Type B pancreatic cell (in vitro differentiated cells): Measurements from ENCODE around the gene DPP8. TPM values are rescaled to one million over a fixed set of nuclear protein-coding genes. Genes with fewer than 3 reads are reported as not detected.

Experiments used
- DNase-seq: peaks from one replicate; pipeline ENCODE4 v3.0.0; 2021; ENCODE audit warnings: mixed read lengths; ENCODE audit not compliant: unreplicated experiment; ENCODE audit errors: extremely low spot score
- H3K27ac Mint-ChIP-seq: 2 replicates; pipeline ENCODE4 v1.8.0; 2021; ENCODE audit warnings: mild to moderate bottlenecking, mixed read lengths
- H3K27me3 Mint-ChIP-seq: 2 replicates; pipeline ENCODE4 v1.8.0; 2021; ENCODE audit warnings: mixed read lengths
- H3K36me3 Mint-ChIP-seq: 2 replicates; pipeline ENCODE4 v1.8.0; 2021; ENCODE audit warnings: mixed read lengths
- H3K4me1 Mint-ChIP-seq: one replicate; pipeline ENCODE4 v1.8.0; 2021; ENCODE audit warnings: mixed read lengths; ENCODE audit not compliant: unreplicated experiment
- H3K4me3 Mint-ChIP-seq: 2 replicates; pipeline ENCODE4 v1.8.0; 2021; ENCODE audit warnings: mild to moderate bottlenecking, mixed read lengths
- H3K9me3 Mint-ChIP-seq: 2 replicates; pipeline ENCODE4 v1.8.0; 2021; ENCODE audit warnings: mixed read lengths
- total RNA-seq: library from RNA; stranded (reverse); gene quantifications from 2 replicates; pipeline ENCODE4 v1.2.1, GENCODE V29; 2021; ENCODE audit warnings: low replicate concordance
- TF ChIP-seq, protein P1 (sequence below): fragments of 200-600 bp; sonication (generic); conservative IDR thresholded peaks from 2 replicates; pipeline ENCODE4 v1.5.0; 2021; ENCODE audit warnings: antibody characterized with exemption, mild to moderate bottlenecking

The DPP8 gene
- total RNA-seq, 1 donor from 2014 or later: 25.0 TPM

DNA sequence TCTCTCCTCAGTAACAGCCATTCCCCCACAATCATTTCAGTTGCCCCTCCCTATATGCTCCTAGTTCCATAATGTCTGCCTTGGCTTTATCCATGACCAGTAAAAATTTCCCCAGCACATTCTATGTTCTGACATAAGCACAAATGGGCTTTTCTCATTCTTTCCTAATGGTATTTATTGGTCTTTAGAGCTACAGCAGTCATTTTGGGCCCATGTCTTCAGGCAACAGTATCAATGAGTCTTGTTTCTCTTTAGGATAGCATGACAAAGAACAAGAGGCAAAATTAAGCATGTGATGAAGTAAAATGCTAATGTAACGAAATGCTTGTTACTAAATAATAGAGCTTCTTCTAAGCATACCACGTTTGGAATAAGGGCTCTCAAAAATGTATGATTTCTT, 8.2 kb downstream of the DPP8 start:
- peaks cover 14% of the 10 kb centered on the region for H3K36me3 Mint-ChIP-seq
- no peaks in the 10 kb centered on the region for H3K9me3 Mint-ChIP-seq
- H3K27ac Mint-ChIP-seq: no peak overlapping the region
- no peaks in the 10 kb centered on the region for H3K27me3 Mint-ChIP-seq
- H3K4me3 Mint-ChIP-seq: no peak overlapping the region
- H3K4me1 Mint-ChIP-seq: no peaks in the 10 kb centered on the region
- DNase-seq: no peak
- TF ChIP-seq, protein P1, sequence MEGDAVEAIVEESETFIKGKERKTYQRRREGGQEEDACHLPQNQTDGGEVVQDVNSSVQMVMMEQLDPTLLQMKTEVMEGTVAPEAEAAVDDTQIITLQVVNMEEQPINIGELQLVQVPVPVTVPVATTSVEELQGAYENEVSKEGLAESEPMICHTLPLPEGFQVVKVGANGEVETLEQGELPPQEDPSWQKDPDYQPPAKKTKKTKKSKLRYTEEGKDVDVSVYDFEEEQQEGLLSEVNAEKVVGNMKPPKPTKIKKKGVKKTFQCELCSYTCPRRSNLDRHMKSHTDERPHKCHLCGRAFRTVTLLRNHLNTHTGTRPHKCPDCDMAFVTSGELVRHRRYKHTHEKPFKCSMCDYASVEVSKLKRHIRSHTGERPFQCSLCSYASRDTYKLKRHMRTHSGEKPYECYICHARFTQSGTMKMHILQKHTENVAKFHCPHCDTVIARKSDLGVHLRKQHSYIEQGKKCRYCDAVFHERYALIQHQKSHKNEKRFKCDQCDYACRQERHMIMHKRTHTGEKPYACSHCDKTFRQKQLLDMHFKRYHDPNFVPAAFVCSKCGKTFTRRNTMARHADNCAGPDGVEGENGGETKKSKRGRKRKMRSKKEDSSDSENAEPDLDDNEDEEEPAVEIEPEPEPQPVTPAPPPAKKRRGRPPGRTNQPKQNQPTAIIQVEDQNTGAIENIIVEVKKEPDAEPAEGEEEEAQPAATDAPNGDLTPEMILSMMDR: no peak

DNA sequence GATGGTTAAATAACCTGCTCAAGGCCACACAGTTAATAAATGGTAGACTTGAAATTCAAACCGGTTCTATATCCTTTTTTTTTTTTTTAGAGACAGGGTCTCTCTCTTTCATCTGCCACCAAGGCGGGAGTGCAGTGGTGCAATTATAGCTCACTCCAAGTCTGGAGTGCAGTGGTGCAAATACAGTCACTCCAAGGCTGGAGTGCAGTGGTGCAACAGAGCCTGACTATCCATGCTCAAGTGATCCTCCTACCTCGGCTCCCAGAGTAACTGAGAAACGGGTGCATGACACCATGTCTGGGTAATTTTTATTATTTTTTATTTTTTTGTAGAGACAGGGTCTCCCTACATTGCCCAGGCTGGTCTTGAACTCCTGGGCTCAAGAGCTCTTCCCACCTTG, 23.4 kb downstream of the DPP8 start:
- H3K36me3 Mint-ChIP-seq: peaks cover 23% of the 10 kb centered on the region
- H3K4me3 Mint-ChIP-seq: no peak overlapping the region
- H3K27me3 Mint-ChIP-seq: no peaks in the 10 kb centered on the region
- H3K9me3 Mint-ChIP-seq: no peaks in the 10 kb centered on the region
- no peak overlapping the region for H3K27ac Mint-ChIP-seq
- no peak for DNase-seq
- TF ChIP-seq, protein P1: no peak
- H3K4me1 Mint-ChIP-seq: no peaks in the 10 kb centered on the region

DNA sequence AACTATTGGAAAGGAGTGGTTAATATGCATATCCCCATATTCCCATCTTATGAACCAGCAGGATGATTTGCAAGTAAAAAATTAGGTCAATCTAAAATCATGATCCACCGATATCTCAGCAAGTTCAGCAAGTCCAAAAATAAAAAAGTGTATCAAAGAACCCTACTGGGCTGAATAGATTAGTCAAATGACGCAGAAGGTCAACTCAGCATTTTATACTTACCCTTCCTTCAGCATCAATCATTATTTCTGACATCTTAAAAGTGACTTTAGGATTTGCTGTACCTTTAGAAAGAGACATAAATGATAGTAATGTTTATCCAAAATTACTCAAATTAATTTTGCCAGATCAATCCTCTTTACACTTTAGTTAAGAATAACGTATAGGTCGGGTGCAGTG, 32.6 kb downstream of the DPP8 start:
- Mint-ChIP-seq H3K4me1 (no peaks in the 10 kb centered on the region), H3K9me3 (no peaks in the 10 kb centered on the region), H3K27me3 (no peaks in the 10 kb centered on the region), H3K36me3 (peaks cover 24% of the 10 kb centered on the region), H3K27ac (no peak overlapping the region), H3K4me3 (no peak overlapping the region)
- TF ChIP-seq, protein P1: no peak
- DNase-seq: no peak

DNA sequence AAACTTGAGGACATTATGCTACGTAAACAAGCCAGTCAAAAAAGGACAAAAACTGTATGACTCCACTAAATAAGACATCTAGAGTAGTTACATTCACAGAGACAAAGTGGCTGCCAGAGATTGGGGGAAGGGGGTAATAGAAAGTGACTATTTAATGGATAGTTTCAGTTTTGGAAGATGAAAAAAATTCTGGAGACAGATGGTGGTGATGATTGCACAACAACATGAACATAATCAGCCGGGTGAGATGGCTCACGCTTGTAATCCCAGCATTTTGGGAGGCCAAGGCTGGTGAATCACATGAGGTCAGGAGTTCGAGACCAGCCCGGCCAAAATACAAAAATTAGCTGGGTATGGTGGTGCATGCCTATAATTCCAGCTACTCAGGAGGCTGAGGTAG, 40.6 kb downstream of the DPP8 start:
- no peaks in the 10 kb centered on the region for H3K9me3 Mint-ChIP-seq
- H3K27ac Mint-ChIP-seq: no peak overlapping the region
- H3K36me3 Mint-ChIP-seq: peaks cover 12% of the 10 kb centered on the region
- no peak for DNase-seq
- H3K4me3 Mint-ChIP-seq: no peak overlapping the region
- no peaks in the 10 kb centered on the region for H3K27me3 Mint-ChIP-seq
- no peaks in the 10 kb centered on the region for H3K4me1 Mint-ChIP-seq
- TF ChIP-seq, protein P1: no peak

DNA sequence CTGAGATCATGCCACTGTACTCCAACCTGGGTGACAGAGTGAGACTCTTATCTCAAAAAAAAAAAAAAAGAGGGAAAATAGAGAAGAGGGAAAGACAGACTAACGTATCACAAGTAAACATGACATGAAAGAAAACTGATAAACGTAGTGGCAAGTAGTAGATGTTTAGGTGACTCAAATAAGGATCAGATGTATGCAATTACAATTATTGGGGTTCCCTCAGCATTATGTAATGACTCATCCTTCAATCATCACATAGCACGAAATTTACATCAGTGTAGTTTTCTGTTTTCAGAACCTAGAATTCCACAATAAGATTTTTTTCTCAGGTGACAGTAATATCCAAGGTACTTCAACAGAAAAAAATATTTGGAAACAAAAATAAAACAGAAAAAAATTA, 46.6 kb downstream of the DPP8 start:
- Mint-ChIP-seq H3K27me3 (no peaks in the 10 kb centered on the region), H3K9me3 (no peaks in the 10 kb centered on the region), H3K36me3 (peaks cover 12% of the 10 kb centered on the region), H3K27ac (no peak overlapping the region), H3K4me1 (no peaks in the 10 kb centered on the region), H3K4me3 (no peak overlapping the region)
- DNase-seq: no peak
- TF ChIP-seq, protein P1: no peak
